Measurements from ENCODE around the gene ADAD2. TPM values are rescaled to one million over a fixed set of nuclear protein-coding genes. Genes with fewer than 3 reads are reported as not detected.

ADAD2 gene
- total and polyA plus RNA-seq, 11 donors, result 0.21 to 1.3 (median 0.58) TPM; not detected in 3

DNA sequence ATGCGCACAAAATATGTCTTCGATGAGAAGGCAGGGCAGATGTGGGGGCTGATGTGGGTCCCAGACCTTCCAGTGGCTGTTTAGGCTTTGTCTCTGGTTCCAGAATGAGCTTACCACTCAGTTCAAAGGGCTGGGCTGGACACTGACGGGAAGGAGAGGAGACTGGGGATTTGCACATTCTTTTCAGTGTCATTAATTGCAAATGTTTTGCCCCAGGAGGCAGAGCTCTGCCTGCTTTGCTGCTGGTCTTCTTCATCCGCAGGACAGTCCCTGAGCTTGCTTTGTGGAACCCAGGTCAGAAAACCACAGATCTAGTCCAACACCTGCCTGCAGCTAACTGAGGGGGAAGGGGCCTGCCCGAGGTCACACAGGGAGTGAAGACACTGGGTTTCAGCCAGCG, 28.0 kb downstream of the ADAD2 start:
- no peak overlapping the region for H3K4me3 ChIP-seq
- H3K36me3 ChIP-seq, result no peaks in the 10 kb centered on the region
- 73 to 86% (median 76%) methylated on average over 6 of the region's 6 CpGs for WGBS, 4 donors
- no peaks in the 10 kb centered on the region for H3K9me3 ChIP-seq
- no peak for ATAC-seq
- no peak for TF ChIP-seq POLR2A (IDR thresholded peaks at IDR 0.05)
- TF ChIP-seq, protein P1, sequence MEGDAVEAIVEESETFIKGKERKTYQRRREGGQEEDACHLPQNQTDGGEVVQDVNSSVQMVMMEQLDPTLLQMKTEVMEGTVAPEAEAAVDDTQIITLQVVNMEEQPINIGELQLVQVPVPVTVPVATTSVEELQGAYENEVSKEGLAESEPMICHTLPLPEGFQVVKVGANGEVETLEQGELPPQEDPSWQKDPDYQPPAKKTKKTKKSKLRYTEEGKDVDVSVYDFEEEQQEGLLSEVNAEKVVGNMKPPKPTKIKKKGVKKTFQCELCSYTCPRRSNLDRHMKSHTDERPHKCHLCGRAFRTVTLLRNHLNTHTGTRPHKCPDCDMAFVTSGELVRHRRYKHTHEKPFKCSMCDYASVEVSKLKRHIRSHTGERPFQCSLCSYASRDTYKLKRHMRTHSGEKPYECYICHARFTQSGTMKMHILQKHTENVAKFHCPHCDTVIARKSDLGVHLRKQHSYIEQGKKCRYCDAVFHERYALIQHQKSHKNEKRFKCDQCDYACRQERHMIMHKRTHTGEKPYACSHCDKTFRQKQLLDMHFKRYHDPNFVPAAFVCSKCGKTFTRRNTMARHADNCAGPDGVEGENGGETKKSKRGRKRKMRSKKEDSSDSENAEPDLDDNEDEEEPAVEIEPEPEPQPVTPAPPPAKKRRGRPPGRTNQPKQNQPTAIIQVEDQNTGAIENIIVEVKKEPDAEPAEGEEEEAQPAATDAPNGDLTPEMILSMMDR (IDR thresholded peaks at IDR 0.05), result no peak
- DNase-seq, result no peak
- H3K27ac ChIP-seq, result no peak overlapping the region
- H3K27me3 ChIP-seq, result peaks cover 0 to 3% (median 0%) of the 10 kb centered on the region in 9 donors
- H3K4me1 ChIP-seq, result peaks cover 0 to 10% (median 0%) of the 10 kb centered on the region in 12 donors
- intact Hi-C loops (cut with DNase I), result no loop called here

DNA sequence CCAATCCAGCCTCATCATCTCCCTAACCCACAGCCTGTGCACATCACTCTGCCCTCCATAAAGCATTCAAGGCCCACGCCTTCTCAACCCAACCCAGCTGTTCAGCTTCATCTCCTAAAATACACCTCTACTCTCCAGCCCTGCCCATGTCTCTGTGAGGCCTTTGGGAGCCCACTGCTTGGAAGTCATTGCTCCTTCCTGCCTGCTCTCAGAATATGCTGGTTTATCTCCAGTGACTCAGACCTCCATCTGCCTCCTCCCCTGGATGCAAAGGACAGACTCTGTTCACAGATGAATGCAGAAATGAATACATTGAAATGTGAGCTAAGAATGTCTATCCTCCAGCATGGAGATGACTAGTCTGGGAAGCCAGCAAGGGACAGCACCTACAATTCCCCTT, 29.9 kb downstream of the ADAD2 start:
- H3K27ac ChIP-seq, result no peak overlapping the region
- DNase-seq (no peak), ATAC-seq (no peak)
- H3K4me3 ChIP-seq, result no peak overlapping the region
- H3K4me1 ChIP-seq, result no peaks in the 10 kb centered on the region
- TF ChIP-seq, protein P1 (IDR thresholded peaks at IDR 0.05), result no peak
- no peak for TF ChIP-seq POLR2A (IDR thresholded peaks at IDR 0.05)
- H3K36me3 ChIP-seq, result no peaks in the 10 kb centered on the region
- 94 to 100% (median 95%) methylated on average over 1 of the region's 1 CpG for WGBS, 4 donors
- H3K27me3 ChIP-seq, result peaks cover 0 to 3% (median 0%) of the 10 kb centered on the region in 9 donors
- H3K9me3 ChIP-seq, result no peaks in the 10 kb centered on the region
- intact Hi-C loops (cut with DNase I), result no loop called here

DNA sequence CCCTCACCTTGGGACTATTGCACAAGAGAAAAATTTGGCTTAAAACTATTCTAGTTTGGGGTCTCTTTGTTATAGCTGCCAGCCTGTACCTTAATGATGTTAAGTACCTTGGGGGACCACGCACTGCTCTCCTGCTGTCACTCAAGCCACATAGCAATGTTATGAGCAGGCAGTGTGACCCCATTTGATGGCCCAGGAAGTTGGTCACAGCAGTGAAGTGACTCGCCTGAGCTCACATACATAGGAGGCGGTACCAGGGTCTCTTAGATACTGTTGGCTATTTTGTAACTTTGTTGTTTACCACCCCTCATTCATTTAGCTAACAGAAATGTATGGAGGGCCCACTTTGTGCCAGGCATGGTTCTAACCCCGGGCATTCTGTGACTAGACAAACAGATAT, 32.5 kb downstream of the ADAD2 start:
- no peaks in the 10 kb centered on the region for H3K9me3 ChIP-seq
- WGBS, 4 donors, result 86 to 94% (median 90%) methylated on average over 4 of the region's 4 CpGs

DNA sequence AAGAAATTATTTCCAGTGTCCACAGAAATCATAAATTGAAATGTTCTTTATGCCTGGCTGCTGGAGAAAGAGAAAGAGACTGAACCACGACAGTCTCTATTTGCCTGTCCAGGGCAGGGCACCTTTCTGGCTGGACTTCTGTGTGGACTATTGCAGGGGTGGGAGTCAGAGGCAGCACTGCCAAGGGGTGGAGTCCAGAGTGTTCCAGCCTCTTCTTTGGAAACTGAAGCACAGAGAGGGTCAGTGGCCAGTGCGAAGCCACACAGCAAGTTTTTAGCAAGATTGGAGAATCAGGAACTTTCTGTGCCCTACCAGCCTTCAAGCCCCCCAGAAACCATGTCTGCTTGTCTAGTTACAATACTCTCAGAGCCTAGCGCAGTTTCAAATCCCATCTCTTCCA, 33.6 kb downstream of the ADAD2 start:
- ATAC-seq, result no peak
- intact Hi-C loops (cut with DNase I), result no loop called here
- no peak for DNase-seq
- 89 to 98% (median 94%) methylated on average over 3 of the region's 3 CpGs for WGBS, 4 donors
- Histone ChIP-seq H3K9me3 (no peaks in the 10 kb centered on the region), H3K27me3 (peaks cover 0 to 3% (median 0%) of the 10 kb centered on the region in 9 donors), H3K27ac (no peak overlapping the region), H3K4me1 (peaks cover 0 to 18% (median 6%) of the 10 kb centered on the region in 12 donors), H3K4me3 (no peak overlapping the region), H3K36me3 (no peaks in the 10 kb centered on the region)
- no peak for TF ChIP-seq POLR2A (IDR thresholded peaks at IDR 0.05)
- TF ChIP-seq, protein P1 (IDR thresholded peaks at IDR 0.05), result no peak

More for the DNA sequence above, 32.5 kb downstream of the ADAD2 start:
- no peak for DNase-seq
- no peak for TF ChIP-seq POLR2A (IDR thresholded peaks at IDR 0.05)
- TF ChIP-seq, protein P1 (IDR thresholded peaks at IDR 0.05), result no peak
- intact Hi-C loops (cut with DNase I), result no loop called here
- H3K4me1 ChIP-seq, result peaks cover 0 to 11% (median 6%) of the 10 kb centered on the region in 12 donors
- H3K36me3 ChIP-seq, result no peaks in the 10 kb centered on the region
- H3K27ac ChIP-seq, result no peak overlapping the region
- no peak for ATAC-seq
- peaks cover 0 to 3% (median 0%) of the 10 kb centered on the region in 9 donors for H3K27me3 ChIP-seq
- no peak overlapping the region for H3K4me3 ChIP-seq

All from heart left ventricle (tissue), 16 donors.